SK-N-SH (cell line): ENCODE results near the gene KISS1R. TPM values are rescaled to one million over a fixed set of nuclear protein-coding genes. Genes with fewer than 3 reads are reported as not detected.
"Not testable (repeated sequence)": the region's sequence is repeated elsewhere in the genome, so short reads cannot be mapped to it uniquely, and the experiment has no call there.

Source experiments
- CTCF ChIA-PET: fragments of 300-600, 350-600 bp; formaldehyde crosslinking; extraction: SDS; loops from one replicate; lab custom pipeline; 2021; lab: Yijun Ruan, JAX
- POLR2A ChIA-PET: fragments of 350-600 bp; sonication (Branson Sonifier 250); formaldehyde crosslinking; extraction: SDS; loops from one replicate; lab custom pipeline; 2020; ENCODE audit warnings: antibody characterized with exemption, inconsistent platforms; lab: Yijun Ruan, JAX
- DNase-seq: peaks from one replicate; pipeline ENCODE4 v3.0.0; 2012
- H2AFZ ChIP-seq: fragments of 200-600 bp; sonication (generic); 2 replicates; pipeline ENCODE4 v1.8.1; 2016; ENCODE audit warnings: antibody characterized with exemption, mild to moderate bottlenecking, low read depth
- H3F3A ChIP-seq: fragments of 200-600 bp; sonication (generic); replicated peaks from 2 replicates; pipeline ENCODE3; 2016; ENCODE audit warnings: antibody characterized with exemption, mild to moderate bottlenecking; ENCODE audit not compliant: insufficient read depth
- H3K27ac ChIP-seq, 2 experiments: fragments of 200-500 bp in 1 of 2; fragments of 200-600 bp in 1 of 2; sonication (Bioruptor generic) in 1 of 2; sonication (generic), shearing (Covaris generic) in 1 of 2; 2 replicates each; pipeline versions ENCODE4 v1.5.1 to v1.6.1; 2014 to 2016; ENCODE audit warnings: low read depth in 2 of 2, inconsistent platforms in 1 of 2, low read length in 1 of 2, mild to moderate bottlenecking in 1 of 2, mixed read lengths in 1 of 2
- H3K27me3 ChIP-seq: fragments of 200-600 bp; sonication (generic), shearing (Covaris generic); 2 replicates; pipeline ENCODE4 v1.6.1; 2016; ENCODE audit warnings: mixed run types; ENCODE audit not compliant: insufficient read depth
- H3K36me3 ChIP-seq, 2 experiments: fragments of 200-500 bp in 1 of 2; fragments of 200-600 bp in 1 of 2; sonication (Bioruptor generic) in 1 of 2; sonication (generic) in 1 of 2; replicated peaks in 1 of 2; 2 replicates each; pipeline versions ENCODE3 to v1.5.1; 2014 to 2016; ENCODE audit warnings: low read length in 1 of 2, mild to moderate bottlenecking in 1 of 2; ENCODE audit not compliant: insufficient read depth in 2 of 2, control insufficient read depth in 1 of 2
- H3K4me1 ChIP-seq, 2 experiments: fragments of 200-500 bp in 1 of 2; fragments of 200-600 bp in 1 of 2; sonication (Bioruptor generic) in 1 of 2; sonication (generic), shearing (Covaris generic) in 1 of 2; 2 replicates each; pipeline versions ENCODE4 v1.5.1 to v1.6.1; 2014 to 2016; ENCODE audit warnings: low read depth in 1 of 2, low read length in 1 of 2, mixed run types in 1 of 2; ENCODE audit not compliant: insufficient read depth in 2 of 2, control insufficient read depth in 1 of 2
- H3K4me2 ChIP-seq: fragments of 200-600 bp; sonication (generic), shearing (Covaris generic); 2 replicates; pipeline ENCODE4 v1.6.1; 2017; ENCODE audit warnings: mixed run types
- H3K4me3 ChIP-seq, 2 experiments: fragments of 200-500 bp in 1 of 2; fragments of 200-600 bp in 1 of 2; sonication (Bioruptor generic) in 1 of 2; sonication (generic), shearing (Covaris generic) in 1 of 2; 2 replicates each; pipeline versions ENCODE4 v1.5.1 to v1.8.1; 2014 to 2016; ENCODE audit warnings: low read depth in 2 of 2, inconsistent platforms in 1 of 2, low read length in 1 of 2, mild to moderate bottlenecking in 1 of 2, mixed read lengths in 1 of 2, moderate library complexity in 1 of 2
- H3K79me2 ChIP-seq: fragments of 200-600 bp; sonication (generic); 2 replicates; pipeline ENCODE4 v1.8.1; 2017; ENCODE audit warnings: mild to moderate bottlenecking; ENCODE audit not compliant: insufficient read depth
- H3K9ac ChIP-seq: fragments of 200-600 bp; sonication (generic); 2 replicates; pipeline ENCODE4 v1.6.1; 2017; ENCODE audit warnings: mixed run types
- H3K9me2 ChIP-seq: fragments of 200-600 bp; sonication (generic); 2 replicates; pipeline ENCODE4 v1.6.1; 2017; ENCODE audit warnings: mixed run types
- H3K9me3 ChIP-seq: fragments of 200-600 bp; sonication (generic); 2 replicates; pipeline ENCODE4 v1.6.1; 2017; ENCODE audit warnings: mixed run types, mild to moderate bottlenecking, moderate library complexity
- H4K20me1 ChIP-seq: fragments of 200-600 bp; sonication (generic); 2 replicates; pipeline ENCODE4 v1.6.1; 2017; ENCODE audit warnings: mild to moderate bottlenecking, mixed run types; ENCODE audit not compliant: insufficient read depth
- ELF1 ChIP-seq: IDR thresholded peaks from 2 replicates; pipeline ENCODE4 v1.4.0; 2012
- EZH2phosphoT487 ChIP-seq: fragments of 200-600 bp; sonication (generic); IDR thresholded peaks from 2 replicates; pipeline ENCODE4 v1.6.1; 2017; ENCODE audit warnings: low read depth, mixed run types, mild to moderate bottlenecking, antibody characterized with exemption, moderate library complexity, borderline replicate concordance
- GABPA ChIP-seq: IDR thresholded peaks from 2 replicates; pipeline ENCODE4 v1.4.0; 2012; ENCODE audit warnings: low read depth, mild to moderate bottlenecking
- MXI1 ChIP-seq: IDR thresholded peaks from 2 replicates; pipeline ENCODE4 v1.6.1; 2012; ENCODE audit warnings: mild to moderate bottlenecking, low read depth, low read length, improper control_type of control experiment
- POLR2AphosphoS5 ChIP-seq: IDR thresholded peaks from 2 replicates; pipeline ENCODE4 v1.6.1; 2012; ENCODE audit warnings: low read depth, low read length
- RCOR1 ChIP-seq: fragments of 150-350 bp; IDR thresholded peaks from 2 replicates; pipeline ENCODE4 v1.6.1; 2017; ENCODE audit warnings: antibody characterized with exemption, low read length
- REST ChIP-seq: IDR thresholded peaks from 2 replicates; pipeline ENCODE4 v1.6.1; 2012; ENCODE audit warnings: mild to moderate bottlenecking, low read depth, low read length, moderate library complexity
- SIN3A ChIP-seq: IDR thresholded peaks from 2 replicates; pipeline ENCODE4 v1.6.1; 2012; ENCODE audit warnings: low read depth, mild to moderate bottlenecking, low read length, moderate library complexity, borderline replicate concordance
- TAF1 ChIP-seq: IDR thresholded peaks from 2 replicates; pipeline ENCODE4 v1.6.1; 2012; ENCODE audit warnings: low read depth, mild to moderate bottlenecking, low read length, moderate library complexity, borderline replicate concordance
- TCF12 ChIP-seq: IDR thresholded peaks from 2 replicates; pipeline ENCODE4 v1.4.0; 2012
- USF1 ChIP-seq: IDR thresholded peaks from 2 replicates; pipeline ENCODE4 v1.4.0; 2012; ENCODE audit warnings: low read depth, borderline replicate concordance
- YY1 ChIP-seq: IDR thresholded peaks from 2 replicates; pipeline ENCODE4 v1.4.0; 2012; ENCODE audit warnings: low read depth, mild to moderate bottlenecking
- ZBTB33 ChIP-seq: IDR thresholded peaks from 2 replicates; pipeline ENCODE4 v1.4.0; 2012; ENCODE audit warnings: low read depth, borderline replicate concordance
- WGBS: methylation state at CpG from one replicate; pipeline ENCODE4 v1.1.6; 2017; ENCODE audit warnings: low lambda C conversion rate; 5-methylcytosine and 5-hydroxymethylcytosine counted together
- polyA plus RNA-seq, 3 experiments: library from polyadenylated mRNA; depleted of rRNA; stranded (reverse); fragments of >200 nt; gene quantifications; 2 replicates each; pipeline ENCODE4 v1.2.3, GENCODE V29; 2012

Gene KISS1R
- polyA plus RNA-seq, 1 of the 3 experiments (the other 2 are of a cell fraction): not detected

GRCh38 chr19:876780-877314 lies 40.3 kb upstream of the KISS1R start:
- 92% methylated on average over 20 of the region's 29 CpGs for WGBS

GRCh38 chr19:877992-878660 lies 39.0 kb upstream of the KISS1R start:
- DNase-seq, H3K4me1 ChIP-seq, H4K20me1 ChIP-seq, H3F3A ChIP-seq, H3K9ac ChIP-seq, H3K9me3 ChIP-seq, H2AFZ ChIP-seq, H3K9me2 ChIP-seq, H3K27me3 ChIP-seq, POLR2A ChIA-PET, H3K4me2 ChIP-seq, H3K79me2 ChIP-seq, H3K4me3 ChIP-seq, H3K27ac ChIP-seq: not testable (repeated sequence)
- CTCF ChIA-PET: interaction anchor here (3.9 kb wide), 1 partner anchor 14 kb away, joined by 12 read pairs; no protein-coding TSS in a partner anchor
- H3K36me3 ChIP-seq: peaks cover 10 to 51% of the 10 kb centered on the region in 2 experiments
- WGBS: 88% methylated on average over 17 of the region's 23 CpGs

More at GRCh38 chr19:876780-877314, 40.3 kb upstream of the KISS1R start:
- Histone ChIP-seq H4K20me1 (no peaks in the 10 kb centered on the region), H3K9me2 (no peaks in the 10 kb centered on the region), H3K27me3 (no peaks in the 10 kb centered on the region), H3K79me2 (no peaks in the 10 kb centered on the region), H3K36me3 (peaks cover 10 to 41% of the 10 kb centered on the region in 2 experiments), H3K9me3 (no peaks in the 10 kb centered on the region), H3K4me2 (no peak overlapping the region), H3K27ac (no peak overlapping the region), H3F3A (peaks cover 11% of the 10 kb centered on the region), H3K9ac (no peak overlapping the region), H3K4me3 (no peak overlapping the region), H2AFZ (no peak overlapping the region), H3K4me1 (peaks cover 0 to 4% of the 10 kb centered on the region in 2 experiments; a peak in 1 of 4 replicates)
- CTCF ChIA-PET: interaction anchor here (0.6 to 3.9 kb wide), 2 partner anchors 13 to 910 kb away, joined by 3 to 12 read pairs; no protein-coding TSS in a partner anchor
- DNase-seq: no peak
- TF ChIP-seq POLR2AphosphoS5 (no peak), ELF1 (no peak), TCF12 (no peak), RCOR1 (no peak), SIN3A (no peak), TAF1 (no peak), EZH2phosphoT487 (no peak), USF1 (no peak), MXI1 (no peak), REST (no peak), GABPA (no peak), ZBTB33 (no peak), YY1 (no peak)
- POLR2A ChIA-PET: interaction anchor here (0.5 kb wide), 1 partner anchor 179 kb away, joined by 3 read pairs; no protein-coding TSS in a partner anchor

- H3K9me3 ChIP-seq, DNase-seq, H3K4me2 ChIP-seq, H3K9ac ChIP-seq, H3K27ac ChIP-seq, H4K20me1 ChIP-seq, H3K9me2 ChIP-seq, H3F3A ChIP-seq, H3K27me3 ChIP-seq, H3K79me2 ChIP-seq, H2AFZ ChIP-seq, H3K4me1 ChIP-seq, H3K4me3 ChIP-seq: not testable (repeated sequence)
- CTCF ChIA-PET: interaction anchor here (0.9 to 3.9 kb wide), 2 partner anchors 15 to 117 kb away, joined by 4 to 12 read pairs; no protein-coding TSS in a partner anchor
- H3K36me3 ChIP-seq: peaks cover 10 to 48% of the 10 kb centered on the region in 2 experiments
- 88% methylated on average over 23 of the region's 24 CpGs for WGBS
- POLR2A ChIA-PET: interaction anchor here (0.8 kb wide), 1 partner anchor 8 kb away, joined by 3 read pairs; no protein-coding TSS in a partner anchor
These were observed 38.2 kb upstream of the KISS1R start for GRCh38 chr19:878751-879561.
